ENCODE measurements around the gene MAPRE2.

Gene MAPRE2

GRCh38 chr18:35040988-35041814, at the start of gene MAPRE2:
MAPRE2 (plus strand) TSS chr18:35041413; CDS start chr18:35041540, 127 bp downstream.
- no peaks in the 10 kb centered on the region for H3K9me3 Mint-ChIP-seq
- peak; percentile 74 to 81 for ATAC-seq (replicated peaks)
- no peaks in the 10 kb centered on the region for H3K27me3 Mint-ChIP-seq
- H3K27ac Mint-ChIP-seq = peak within 1 kb of the TSS; percentile 94
- peak; percentile 97 for DNase-seq
- peaks cover 43 to 62% of the 10 kb centered on the region in 2 donors for H3K4me1 Mint-ChIP-seq
- H3K36me3 Mint-ChIP-seq = peaks cover 0 to 6% of the 10 kb centered on the region in 2 donors
- H3K4me3 Mint-ChIP-seq = peak within 1 kb of the TSS; percentile 94 to 95

GRCh38 chr18:34991561-34991960, 49.7 kb upstream of the MAPRE2 start:
- no peaks in the 10 kb centered on the region for H3K9me3 Mint-ChIP-seq
- no peaks in the 10 kb centered on the region for H3K36me3 Mint-ChIP-seq
- no peak overlapping the region for H3K4me3 Mint-ChIP-seq
- no peak overlapping the region for H3K27ac Mint-ChIP-seq
- ATAC-seq (replicated peaks) (no peak), DNase-seq (no peak)
- H3K27me3 Mint-ChIP-seq = peaks cover 0 to 4% of the 10 kb centered on the region in 2 donors
- peaks cover 5 to 10% of the 10 kb centered on the region in 2 donors for H3K4me1 Mint-ChIP-seq

- no peaks in the 10 kb centered on the region for H3K9me3 Mint-ChIP-seq
- peaks cover 5 to 10% of the 10 kb centered on the region in 2 donors for H3K4me1 Mint-ChIP-seq
- no peaks in the 10 kb centered on the region for H3K36me3 Mint-ChIP-seq
- no peak overlapping the region for H3K4me3 Mint-ChIP-seq
- H3K27ac Mint-ChIP-seq = no peak overlapping the region
- peaks cover 0 to 4% of the 10 kb centered on the region in 2 donors for H3K27me3 Mint-ChIP-seq
- DNase-seq (no peak), ATAC-seq (replicated peaks) (peak; percentile 80 to 82)
These were observed 47.9 kb upstream of the MAPRE2 start for GRCh38 chr18:34993289-34993688.

GRCh38 chr18:34995746-34996145, 45.5 kb upstream of the MAPRE2 start:
- H3K9me3 Mint-ChIP-seq = no peaks in the 10 kb centered on the region
- H3K36me3 Mint-ChIP-seq = no peaks in the 10 kb centered on the region
- H3K27me3 Mint-ChIP-seq = peaks cover 0 to 4% of the 10 kb centered on the region in 2 donors
- ATAC-seq (replicated peaks) (no peak), DNase-seq (no peak)
- H3K27ac Mint-ChIP-seq = no peak overlapping the region
- peaks cover 5 to 10% of the 10 kb centered on the region in 2 donors for H3K4me1 Mint-ChIP-seq
- no peak overlapping the region for H3K4me3 Mint-ChIP-seq

- Mint-ChIP-seq H3K27ac (no peak overlapping the region), H3K27me3 (no peaks in the 10 kb centered on the region), H3K4me3 (no peak overlapping the region), H3K4me1 (peaks cover 0 to 2% of the 10 kb centered on the region in 2 donors), H3K9me3 (no peaks in the 10 kb centered on the region), H3K36me3 (no peaks in the 10 kb centered on the region)
- no peak for DNase-seq
- no peak for ATAC-seq (replicated peaks)
These were observed 42.6 kb upstream of the MAPRE2 start for GRCh38 chr18:34998661-34999060.

GRCh38 chr18:34999756-35000289, 41.4 kb upstream of the MAPRE2 start:
- H3K27me3 Mint-ChIP-seq = no peaks in the 10 kb centered on the region
- H3K9me3 Mint-ChIP-seq = no peaks in the 10 kb centered on the region
- DNase-seq = no peak
- no peak overlapping the region for H3K27ac Mint-ChIP-seq
- no peak overlapping the region for H3K4me3 Mint-ChIP-seq
- no peak for ATAC-seq (replicated peaks)
- H3K4me1 Mint-ChIP-seq = no peaks in the 10 kb centered on the region
- H3K36me3 Mint-ChIP-seq = no peaks in the 10 kb centered on the region

- no peaks in the 10 kb centered on the region for H3K27me3 Mint-ChIP-seq
These were observed 40.8 kb upstream of the MAPRE2 start for GRCh38 chr18:35000457-35000856.

GRCh38 chr18:35002120-35002519, 39.1 kb upstream of the MAPRE2 start:
- Mint-ChIP-seq H3K27me3 (no peaks in the 10 kb centered on the region), H3K9me3 (no peaks in the 10 kb centered on the region), H3K27ac (no peak overlapping the region), H3K4me1 (no peaks in the 10 kb centered on the region), H3K36me3 (no peaks in the 10 kb centered on the region), H3K4me3 (no peak overlapping the region)
- DNase-seq (no peak), ATAC-seq (replicated peaks) (no peak)

More at GRCh38 chr18:35000457-35000856, 40.8 kb upstream of the MAPRE2 start:
- Mint-ChIP-seq H3K4me3 (no peak overlapping the region), H3K9me3 (no peaks in the 10 kb centered on the region), H3K4me1 (no peaks in the 10 kb centered on the region), H3K27ac (no peak overlapping the region), H3K36me3 (no peaks in the 10 kb centered on the region)
- no peak for ATAC-seq (replicated peaks)
- DNase-seq = no peak

- Mint-ChIP-seq H3K4me1 (no peaks in the 10 kb centered on the region), H3K36me3 (no peaks in the 10 kb centered on the region), H3K27ac (no peak overlapping the region), H3K9me3 (no peaks in the 10 kb centered on the region), H3K4me3 (no peak overlapping the region), H3K27me3 (no peaks in the 10 kb centered on the region)
- peak; percentile 86 to 92 for ATAC-seq (replicated peaks)
- DNase-seq = no peak
These were observed 35.1 kb upstream of the MAPRE2 start for GRCh38 chr18:35005963-35006577.

GRCh38 chr18:35010156-35010555, 31.1 kb upstream of the MAPRE2 start:
- H3K9me3 Mint-ChIP-seq = no peaks in the 10 kb centered on the region
- no peak overlapping the region for H3K27ac Mint-ChIP-seq
- H3K36me3 Mint-ChIP-seq = no peaks in the 10 kb centered on the region
- H3K4me1 Mint-ChIP-seq = no peaks in the 10 kb centered on the region
- DNase-seq (no peak), ATAC-seq (replicated peaks) (no peak)
- no peaks in the 10 kb centered on the region for H3K27me3 Mint-ChIP-seq
- H3K4me3 Mint-ChIP-seq = no peak overlapping the region

- H3K4me1 Mint-ChIP-seq = no peaks in the 10 kb centered on the region
- no peaks in the 10 kb centered on the region for H3K36me3 Mint-ChIP-seq
- H3K4me3 Mint-ChIP-seq = no peak overlapping the region
- ATAC-seq (replicated peaks) (no peak), DNase-seq (no peak)
- no peaks in the 10 kb centered on the region for H3K9me3 Mint-ChIP-seq
- H3K27me3 Mint-ChIP-seq = no peaks in the 10 kb centered on the region
- no peak overlapping the region for H3K27ac Mint-ChIP-seq
These were observed 30.2 kb upstream of the MAPRE2 start for GRCh38 chr18:35010993-35011392.

- H3K9me3 Mint-ChIP-seq = no peaks in the 10 kb centered on the region
- H3K36me3 Mint-ChIP-seq = no peaks in the 10 kb centered on the region
- DNase-seq (no peak), ATAC-seq (replicated peaks) (no peak)
- no peak overlapping the region for H3K4me3 Mint-ChIP-seq
- no peaks in the 10 kb centered on the region for H3K27me3 Mint-ChIP-seq
- no peak overlapping the region for H3K27ac Mint-ChIP-seq
- H3K4me1 Mint-ChIP-seq = no peaks in the 10 kb centered on the region
These were observed 21.3 kb upstream of the MAPRE2 start for GRCh38 chr18:35019933-35020332.

- H3K27me3 Mint-ChIP-seq = no peaks in the 10 kb centered on the region
- H3K4me1 Mint-ChIP-seq = peaks cover 4 to 6% of the 10 kb centered on the region in 2 donors
- DNase-seq = no peak
- ATAC-seq (replicated peaks) = no peak
- H3K9me3 Mint-ChIP-seq = no peaks in the 10 kb centered on the region
- H3K36me3 Mint-ChIP-seq = no peaks in the 10 kb centered on the region
- no peak overlapping the region for H3K27ac Mint-ChIP-seq
- no peak overlapping the region for H3K4me3 Mint-ChIP-seq
These were observed 18.7 kb upstream of the MAPRE2 start for GRCh38 chr18:35022426-35023001.

- Mint-ChIP-seq H3K27ac (no peak overlapping the region), H3K36me3 (no peaks in the 10 kb centered on the region), H3K9me3 (no peaks in the 10 kb centered on the region), H3K4me1 (peaks cover 9 to 12% of the 10 kb centered on the region in 2 donors), H3K27me3 (no peaks in the 10 kb centered on the region), H3K4me3 (no peak overlapping the region)
- ATAC-seq (replicated peaks) = no peak
- DNase-seq = no peak
These were observed 17.0 kb upstream of the MAPRE2 start for GRCh38 chr18:35024196-35024595.

Measured in stimulated activated naive B cell treated with anti-CD40 and anti-IgM and Interleukin-4, amounts not matched to agents 10 μg/mL and 1 μg/mL and 100 μg/mL, for 72 hours (primary cell).